AG20443 (cell line): ENCODE measurements around the gene SIKE1.
"Not testable (repeated sequence)": the region's sequence is repeated elsewhere in the genome, so short reads cannot be mapped to it uniquely, and the experiment has no call there.

Experiments used
- DNase-seq: peaks from one replicate; pipeline ENCODE4 v3.0.0; 2012; ENCODE audit warnings: low spot score, mixed read lengths

The SIKE1 gene

DNA sequence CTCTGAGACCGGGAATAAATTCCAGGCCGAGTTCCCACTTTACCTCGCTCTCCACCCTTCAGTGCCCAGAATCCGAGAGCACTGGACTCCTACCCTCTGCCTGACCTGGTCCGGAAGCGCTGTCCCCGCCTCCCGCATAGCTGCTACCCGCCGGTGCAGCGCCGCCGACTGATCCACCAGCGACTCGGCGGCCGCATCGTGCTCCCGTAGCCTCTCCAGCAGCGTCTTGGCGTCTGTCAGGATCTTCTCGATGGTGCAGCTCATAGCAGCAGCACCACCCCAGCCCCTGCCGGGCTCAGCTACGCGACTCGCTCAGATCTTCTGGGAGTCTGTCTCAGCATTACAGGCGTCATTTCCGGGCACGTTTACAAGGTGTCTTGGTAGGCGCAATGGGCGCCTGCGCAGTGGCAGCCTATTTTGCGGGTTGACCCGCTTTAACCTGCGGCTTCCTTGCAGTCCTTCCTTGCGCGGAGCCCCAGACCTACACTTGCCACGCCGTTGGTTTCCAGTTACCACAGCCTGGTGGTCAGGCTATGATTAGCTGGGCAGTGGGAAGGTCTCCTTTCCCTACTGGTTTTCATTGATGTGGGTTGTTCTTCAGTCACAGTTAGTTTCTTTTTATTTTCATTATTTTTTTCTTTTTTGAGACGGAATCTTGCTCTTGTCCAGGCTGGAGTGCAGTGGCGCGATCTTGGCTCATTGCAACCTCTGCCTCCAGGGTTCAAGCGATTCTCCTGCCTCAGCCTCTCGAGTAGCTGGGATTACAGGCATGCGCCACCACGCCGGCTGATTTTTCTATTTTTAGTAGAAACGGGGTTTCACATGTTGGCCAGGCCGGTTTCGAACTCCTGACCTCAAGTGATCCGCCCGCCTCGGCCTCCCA, at the start of gene SIKE1:
Gene SIKE1, minus strand, starts transcription at position 342 of the 883 bp plus-strand sequence. Its CDS starts 78 bp downstream, at position 264.
- DNase-seq = peak; percentile 94

DNA sequence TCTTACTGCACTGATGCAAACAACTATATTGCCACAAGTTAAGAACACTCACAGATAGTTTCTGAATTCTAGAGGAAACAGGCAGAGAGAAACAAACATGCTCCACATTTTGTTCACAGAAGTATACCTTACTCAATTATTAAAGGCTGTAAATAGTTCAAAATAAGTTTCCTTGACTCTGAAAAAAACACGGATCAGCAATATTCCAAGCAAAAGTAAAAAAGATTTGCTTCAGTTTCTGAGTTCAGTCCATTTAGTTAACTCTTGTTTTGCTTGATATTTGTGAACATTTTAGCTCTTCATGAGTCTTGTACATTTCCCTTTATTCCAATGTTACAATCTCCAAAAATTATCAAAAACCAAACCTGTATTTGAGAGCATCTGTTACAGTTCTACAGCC, 49.6 kb upstream of the SIKE1 start:
- not testable (repeated sequence) for DNase-seq

DNA sequence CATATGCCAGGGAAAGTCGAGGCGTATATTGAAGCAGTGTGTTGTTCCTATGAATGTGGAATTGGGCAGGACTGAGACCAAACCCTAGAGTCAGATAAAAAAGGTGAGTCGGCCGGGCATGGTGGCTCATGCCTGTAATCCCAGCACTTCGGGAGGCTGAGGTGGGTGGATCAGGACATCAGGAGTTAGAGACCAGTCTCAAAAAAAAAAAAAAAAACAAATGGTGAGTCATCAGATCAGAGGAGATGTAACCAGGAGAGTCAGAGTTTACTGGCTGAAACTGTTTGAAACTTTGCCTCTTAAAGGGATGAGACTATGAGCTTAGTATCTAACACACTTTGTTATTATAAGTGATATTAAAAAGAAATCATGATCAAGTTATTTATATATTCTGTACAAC, 47.8 kb upstream of the SIKE1 start:
- peak; percentile 20 for DNase-seq

DNA sequence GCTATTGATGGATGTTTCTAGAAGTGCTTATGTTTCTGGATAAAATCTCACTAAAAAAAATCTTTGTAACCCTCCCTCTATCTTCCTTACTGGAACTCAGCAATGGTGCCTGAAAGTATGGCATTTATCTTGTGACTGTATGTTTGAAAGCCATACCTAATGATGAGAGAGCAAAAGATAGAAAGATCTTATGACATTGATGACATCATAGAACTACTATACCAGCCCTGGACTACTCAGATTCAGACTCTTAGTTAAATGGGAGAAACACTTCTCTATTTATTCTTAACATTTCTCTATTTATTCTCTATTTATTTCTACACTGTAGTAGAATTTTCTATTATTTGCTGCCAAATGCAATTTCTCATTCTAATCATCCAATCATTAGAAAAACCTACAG, 41.5 kb upstream of the SIKE1 start:
- no peak for DNase-seq

DNA sequence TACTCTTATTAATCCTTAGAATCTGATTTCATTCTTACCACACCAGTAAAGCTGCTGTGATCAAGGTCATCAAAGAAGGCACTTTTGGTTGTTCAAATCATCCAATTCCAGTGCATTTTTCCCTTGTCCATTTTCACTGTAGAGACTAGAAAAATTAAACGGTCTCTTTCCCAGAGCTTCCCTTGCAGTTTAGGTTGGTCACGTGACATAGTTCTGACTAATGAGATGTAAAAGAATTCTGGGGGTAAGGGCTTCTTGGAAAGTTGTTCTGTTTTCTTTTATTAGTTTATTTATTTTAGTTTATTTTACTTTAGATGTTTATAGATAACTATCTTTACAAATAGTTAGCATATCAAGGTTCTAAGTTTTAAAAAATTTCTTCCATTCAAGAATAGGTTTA, 39.9 kb upstream of the SIKE1 start:
- no peak for DNase-seq

DNA sequence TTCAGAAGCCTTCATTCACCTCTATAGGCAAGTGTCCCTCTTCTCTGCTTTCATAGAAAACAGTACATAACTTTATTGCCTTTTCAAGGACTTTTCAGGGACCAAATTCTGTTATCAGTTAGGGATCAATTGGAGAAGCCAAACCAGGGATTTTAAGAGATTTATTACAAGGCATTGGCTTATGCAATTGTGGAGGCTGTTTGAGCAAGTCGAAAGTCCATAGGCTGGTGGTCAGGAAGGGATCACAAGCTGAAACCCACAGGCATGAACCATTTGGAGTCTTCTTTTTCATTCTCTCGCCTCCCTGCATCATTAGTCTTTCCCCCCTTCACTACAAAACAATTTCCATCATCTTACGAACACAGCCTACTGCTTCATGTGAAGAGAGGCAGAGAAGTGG, 39.4 kb upstream of the SIKE1 start:
- no peak for DNase-seq

DNA sequence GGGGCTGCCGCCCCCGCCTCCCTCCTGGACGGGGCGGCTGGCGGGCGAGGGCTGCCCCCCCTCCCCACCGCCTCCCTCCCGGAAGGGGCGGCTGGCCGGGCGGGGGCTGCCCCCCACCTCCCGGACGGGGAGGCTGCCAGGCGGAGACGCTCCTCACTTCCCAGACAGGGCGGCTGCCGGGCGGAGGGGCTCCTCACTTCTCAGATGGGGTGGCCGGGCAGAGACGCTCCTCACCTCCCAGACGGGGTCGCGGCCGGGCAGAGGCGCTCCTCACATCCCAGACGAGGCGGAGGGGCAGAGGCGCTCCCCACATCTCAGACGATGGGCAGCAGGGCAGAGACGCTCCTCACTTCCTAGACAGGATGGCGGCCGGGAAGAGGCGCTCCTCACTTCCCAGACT, 24.0 kb upstream of the SIKE1 start:
- not testable (repeated sequence) for DNase-seq

DNA sequence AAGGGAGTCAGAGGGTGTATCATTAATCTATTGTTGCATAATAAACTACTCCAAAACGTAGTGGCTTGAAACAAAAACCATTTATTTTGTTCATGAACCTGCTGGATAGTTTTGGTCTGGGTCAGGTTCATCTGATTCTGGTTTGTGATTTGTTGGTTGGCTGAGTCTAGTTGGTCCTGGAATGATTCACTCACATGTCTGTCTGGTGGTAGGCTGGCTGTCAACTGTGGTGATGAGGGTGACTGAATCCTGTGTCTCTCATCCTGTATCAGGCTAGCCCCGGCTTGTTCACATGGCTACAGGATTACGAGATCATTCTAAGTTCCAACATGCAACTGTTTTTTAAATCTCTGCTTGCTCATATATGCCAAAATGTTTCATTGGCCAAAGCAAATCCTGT, 22.5 kb upstream of the SIKE1 start:
- DNase-seq = no peak

DNA sequence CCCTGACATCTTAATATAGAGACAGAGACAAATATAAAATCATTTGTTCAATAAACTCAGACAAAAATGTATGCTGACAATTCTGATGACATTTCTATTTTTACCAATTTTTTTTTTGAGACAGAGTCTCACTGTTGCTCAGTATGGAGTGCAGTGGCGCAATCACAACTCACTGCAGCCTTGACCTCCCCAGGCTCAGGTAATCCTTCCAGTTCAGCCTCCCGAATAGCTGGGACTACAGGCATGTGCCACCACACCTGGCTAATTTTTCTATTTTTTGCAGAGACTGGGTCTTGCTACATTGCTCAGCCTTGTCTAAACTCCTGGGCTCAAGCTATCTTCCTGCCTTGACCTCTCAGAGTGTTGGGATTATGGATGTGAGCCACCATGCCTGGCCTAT, 13.6 kb upstream of the SIKE1 start:
- no peak for DNase-seq

DNA sequence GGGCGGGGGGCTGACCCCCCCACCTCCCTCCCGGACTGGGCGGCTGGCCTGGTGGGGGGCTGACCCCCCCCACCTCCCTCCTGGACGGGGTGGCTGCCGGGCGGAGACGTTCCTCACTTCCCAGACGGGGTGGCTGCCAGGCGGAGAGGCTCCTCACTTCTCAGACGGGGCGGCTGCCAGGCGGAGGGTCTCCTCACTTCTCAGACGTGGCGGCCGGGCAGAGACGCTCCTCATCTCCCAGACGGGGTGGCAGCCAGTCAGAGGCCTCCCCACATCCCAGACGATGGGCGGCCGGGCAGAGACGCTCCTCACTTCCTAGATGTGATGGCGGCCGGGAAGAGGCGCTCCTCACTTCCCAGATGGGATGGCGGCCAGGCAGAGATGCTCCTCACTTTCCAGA, 10.1 kb upstream of the SIKE1 start:
- DNase-seq = not testable (repeated sequence)

DNA sequence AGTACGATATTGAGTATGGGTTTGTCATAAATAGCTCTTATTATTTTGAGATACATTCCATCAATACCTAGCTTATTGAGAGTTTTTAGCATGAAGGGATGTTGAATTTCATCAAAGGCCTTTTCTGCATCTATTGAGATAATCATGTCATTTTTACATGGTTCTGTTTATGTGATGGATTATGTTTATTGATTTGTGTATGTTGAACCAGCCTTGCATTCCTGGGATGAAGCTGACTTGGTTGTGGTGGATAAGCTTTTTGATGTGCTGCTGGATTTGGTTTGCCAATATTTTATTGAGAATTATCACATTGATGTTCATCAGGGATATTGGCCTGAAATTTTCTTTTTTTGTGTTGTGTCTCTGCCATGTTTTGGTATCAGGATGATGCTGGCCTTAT, 6.0 kb upstream of the SIKE1 start:
- not testable (repeated sequence) for DNase-seq

DNA sequence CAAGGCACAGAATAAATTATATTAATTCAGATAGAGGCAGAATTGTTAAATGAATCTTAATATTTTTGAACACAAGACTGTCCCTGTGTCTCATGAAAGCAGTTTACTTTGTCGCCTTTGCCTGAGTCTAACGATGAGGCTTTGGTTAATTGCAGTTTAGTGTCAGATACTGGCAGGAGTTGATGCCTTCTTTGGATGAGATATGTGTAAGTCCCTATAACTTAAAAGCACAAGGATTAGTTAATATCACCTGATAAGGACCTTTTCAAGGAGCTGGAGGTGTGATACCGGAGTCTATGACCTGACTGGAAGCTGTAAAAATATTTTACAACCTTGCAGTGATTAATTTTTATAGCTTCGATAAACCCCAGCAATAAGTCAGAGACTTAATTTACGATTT, 2.0 kb upstream of the SIKE1 start:
- no peak for DNase-seq

DNA sequence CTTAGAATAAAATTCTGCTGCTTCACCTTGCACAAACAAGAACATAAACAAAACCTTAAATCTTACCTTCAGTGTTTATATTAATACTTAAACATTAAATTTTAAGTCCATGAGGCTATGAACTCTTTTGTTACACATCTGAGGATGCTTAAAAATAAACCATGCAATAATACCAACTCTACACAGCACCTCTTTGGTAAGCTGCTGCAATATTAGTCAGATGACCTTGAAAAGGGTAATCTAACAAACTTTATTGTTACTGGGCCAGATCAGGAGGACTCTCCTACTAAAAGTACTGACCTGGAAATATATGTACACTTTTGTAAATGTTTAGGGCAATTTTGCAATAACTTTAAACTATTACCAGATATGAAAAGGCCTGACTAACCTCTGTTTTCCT, 763 bp downstream of the SIKE1 start:
- DNase-seq = no peak

DNA sequence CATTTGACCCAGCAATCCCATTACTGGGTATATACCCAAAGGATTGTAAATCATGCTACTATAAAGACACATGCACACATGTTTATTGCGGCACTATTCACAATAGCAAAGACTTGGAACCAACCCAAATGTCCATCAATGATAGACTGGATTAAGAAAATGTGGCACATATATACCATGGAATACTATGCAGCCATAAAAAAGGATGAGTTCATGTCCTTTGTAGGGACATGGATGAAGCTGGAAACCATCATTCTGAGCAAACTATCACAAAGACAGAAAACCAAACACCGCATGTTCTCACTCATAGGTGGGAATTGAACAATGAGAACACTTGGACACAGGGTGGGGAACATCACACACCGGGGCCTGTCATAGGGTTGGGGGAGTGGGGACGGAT, 3.8 kb downstream of the SIKE1 start:
- DNase-seq = not testable (repeated sequence)

DNA sequence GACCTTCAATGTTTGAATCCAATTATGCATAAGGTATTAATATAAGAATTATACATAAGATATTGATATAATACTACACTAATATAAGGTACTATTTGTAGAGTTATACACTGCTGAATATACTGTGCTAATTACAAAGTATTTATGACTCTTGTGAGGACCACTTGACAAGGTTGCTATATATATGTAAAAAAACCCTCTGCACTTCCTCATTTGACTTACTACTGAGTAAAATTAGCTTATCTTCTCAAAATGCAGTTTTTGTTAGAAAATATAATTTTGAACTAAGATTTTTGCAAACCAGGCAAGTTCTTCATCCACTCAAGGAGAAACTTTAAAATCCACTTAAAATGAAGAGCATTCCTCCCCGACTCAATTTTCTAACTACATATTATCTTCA, 8.5 kb downstream of the SIKE1 start:
- DNase-seq = no peak

DNA sequence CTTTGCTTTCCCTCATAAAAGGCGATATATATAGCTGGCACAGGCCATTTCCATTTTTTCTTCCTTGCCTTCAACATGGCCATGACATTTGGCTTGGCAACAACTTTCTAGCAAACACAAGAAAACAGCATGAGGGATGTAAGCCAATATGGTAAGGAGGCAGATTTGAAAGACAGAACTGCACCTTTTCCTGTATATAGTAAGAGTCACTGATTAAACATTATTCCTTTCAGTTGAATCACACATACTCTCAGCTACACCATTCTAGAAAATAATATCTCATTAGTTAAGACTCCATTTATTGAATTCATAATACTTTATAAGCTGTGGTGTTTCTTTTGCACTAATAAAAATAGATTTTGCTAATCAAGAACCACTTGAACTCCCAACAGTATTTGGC, 9.5 kb downstream of the SIKE1 start:
- no peak for DNase-seq

DNA sequence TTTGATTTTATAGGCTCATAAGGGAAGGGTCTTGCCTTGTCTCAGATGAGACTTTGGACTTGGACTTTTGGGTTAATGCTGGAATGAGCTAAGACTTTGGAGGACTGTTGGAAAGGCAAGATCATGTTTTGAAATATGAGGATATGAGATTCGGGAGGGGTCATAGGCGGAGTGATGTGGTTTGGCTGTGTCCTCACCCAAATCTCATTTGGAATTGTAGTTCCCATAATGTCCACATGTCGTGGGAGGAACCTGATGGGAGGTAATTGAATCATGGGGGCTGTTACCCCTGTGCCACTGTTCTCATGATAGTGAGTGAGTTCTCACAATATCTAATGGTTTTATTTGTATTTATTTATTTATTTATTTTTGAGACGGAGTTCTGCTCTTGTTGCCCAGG, 15.8 kb downstream of the SIKE1 start:
- DNase-seq = no peak

DNA sequence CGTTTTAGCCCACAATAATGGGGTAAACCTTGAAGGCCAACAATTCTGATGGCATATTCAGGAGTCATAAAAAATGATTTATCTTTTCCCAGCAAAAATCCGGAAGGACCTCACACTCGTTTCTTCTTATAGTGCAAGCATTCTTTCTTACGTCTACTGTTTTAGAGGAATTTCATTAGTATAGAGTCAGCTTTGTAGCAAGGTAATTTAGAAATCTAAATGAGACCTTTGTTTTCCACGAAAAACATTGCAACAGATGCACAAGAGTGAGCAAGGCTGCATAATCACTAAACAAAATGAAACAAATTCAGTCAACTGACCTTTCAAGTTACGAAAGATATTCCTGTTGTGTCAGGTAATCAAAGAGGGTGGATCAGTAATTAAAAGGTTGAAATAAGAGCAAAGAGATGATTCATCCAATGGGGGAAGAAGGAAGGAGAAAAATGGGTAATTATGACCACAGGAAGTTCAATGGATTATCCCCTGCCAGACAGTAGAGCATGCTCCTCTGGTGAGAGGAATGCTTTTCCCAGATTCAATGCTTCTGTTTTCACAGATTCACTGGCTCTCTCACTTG, 22.1 kb downstream of the SIKE1 start:
- peak; percentile 19 for DNase-seq

DNA sequence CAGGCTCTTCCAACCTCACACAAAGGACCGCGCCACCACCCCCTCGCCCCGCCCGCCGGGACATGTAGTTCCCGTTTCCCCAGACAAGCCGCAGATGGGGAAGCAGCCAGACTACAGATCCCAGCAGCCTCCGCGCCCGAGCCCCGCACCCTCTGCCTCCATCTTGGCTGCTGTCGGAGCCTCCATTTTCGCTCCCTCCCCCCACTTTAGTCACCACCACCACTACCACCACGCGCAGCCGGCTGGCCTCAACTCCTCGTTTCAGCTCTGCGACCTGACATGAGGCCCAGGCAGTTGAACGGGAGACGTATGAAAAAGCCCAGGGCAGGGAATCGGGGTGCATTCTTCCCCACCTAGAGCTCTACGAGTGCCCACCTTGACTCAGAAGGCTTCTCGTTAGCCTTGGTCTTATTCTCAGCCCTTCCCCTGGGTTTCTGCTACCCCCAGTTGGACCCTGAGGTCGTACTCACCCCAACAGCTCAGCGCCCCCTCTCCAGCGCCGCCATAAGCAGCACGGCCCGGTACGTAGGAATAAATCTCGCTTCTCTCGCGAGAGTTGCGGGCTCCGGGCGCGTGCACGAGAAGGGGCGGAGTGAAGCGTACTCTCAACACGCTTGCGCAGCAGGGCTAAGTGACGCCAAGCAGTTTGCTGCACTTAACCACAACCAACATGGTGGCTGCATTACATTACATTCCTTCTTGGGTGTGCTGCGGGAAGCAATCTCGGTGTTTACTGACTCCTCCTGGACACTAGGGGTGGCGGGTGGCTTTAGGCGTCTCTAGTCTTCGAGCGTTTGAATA, 22.8 kb downstream of the SIKE1 start, which contains the start of gene CSDE1:
Gene CSDE1, minus strand, starts transcription at position 530 of the 801 bp plus-strand sequence. CDS start 18,094 bp downstream, outside the sequence.
- DNase-seq = peak; percentile 97

DNA sequence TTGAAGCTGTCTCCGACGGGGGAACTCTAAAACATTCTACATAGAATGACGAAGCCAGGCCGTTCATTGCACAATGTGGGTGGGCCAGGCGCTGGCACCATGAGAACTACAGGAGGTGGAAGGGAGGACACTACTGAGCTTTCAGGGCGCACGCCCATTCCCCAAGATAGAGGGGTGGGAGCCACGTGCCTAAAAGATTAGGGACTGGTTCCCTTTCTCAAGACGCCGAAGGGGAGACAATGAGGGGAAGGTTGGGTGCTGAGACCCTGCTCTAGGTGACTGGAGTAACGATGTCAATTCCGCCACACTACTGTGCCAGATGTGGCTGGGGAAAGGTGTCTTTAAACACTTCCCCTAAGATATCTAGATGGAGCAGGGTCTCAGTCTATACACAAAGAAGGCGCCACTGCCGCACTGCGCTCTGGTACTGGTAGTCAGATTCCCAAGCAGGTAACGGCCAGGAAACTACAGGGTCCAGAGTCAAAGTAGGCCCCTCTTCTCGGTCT, 23.5 kb downstream of the SIKE1 start:
- peak; percentile 60 for DNase-seq

DNA sequence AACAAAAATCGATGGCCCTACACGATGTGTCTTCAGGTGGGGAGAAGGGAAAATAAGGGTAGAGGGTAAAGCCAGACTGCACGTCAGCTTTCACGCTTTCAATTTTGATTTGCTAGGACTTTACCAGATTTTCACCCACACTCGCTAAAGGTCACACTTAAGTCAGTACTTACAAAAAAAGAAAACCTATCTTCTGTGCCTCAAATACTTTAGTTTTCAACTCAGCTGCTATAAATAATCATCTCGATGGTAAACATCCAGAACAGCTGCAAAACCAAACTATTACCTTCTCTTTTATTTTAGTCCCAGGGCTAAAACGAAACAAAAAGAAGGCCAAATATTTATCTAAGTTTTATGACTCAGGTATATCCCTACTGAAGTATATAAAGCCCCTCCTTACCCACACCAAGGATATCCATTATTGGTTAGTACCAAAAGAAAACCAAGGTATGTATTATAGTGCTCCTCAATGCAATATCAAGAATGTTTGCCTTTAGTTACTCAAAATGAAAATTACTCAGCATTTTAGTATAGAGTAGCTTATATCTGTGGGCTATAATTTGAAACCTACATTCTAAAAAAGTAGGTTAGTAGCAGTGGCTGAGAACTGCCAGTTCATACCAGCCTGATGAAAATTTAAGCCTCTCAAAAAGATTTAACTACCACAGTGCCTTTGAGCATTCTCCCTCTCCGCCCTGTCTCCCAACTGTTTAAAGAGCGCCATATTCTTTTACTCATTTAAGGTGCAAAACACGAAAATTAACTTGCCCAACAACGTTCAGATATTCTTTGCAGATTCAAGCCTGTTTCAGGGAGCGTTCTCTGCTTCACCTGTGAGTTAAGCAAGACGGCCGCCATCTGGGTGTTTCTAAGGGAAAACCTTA, 24.2 kb downstream of the SIKE1 start:
- no peak for DNase-seq
